ENCODE measurements around the gene BBC3. TPM values are rescaled to one million over a fixed set of nuclear protein-coding genes. Genes with fewer than 3 reads are reported as not detected.
"Not testable (repeated sequence)": the region's sequence is repeated elsewhere in the genome, so short reads cannot be mapped to it uniquely, and the experiment has no call there.

Gene BBC3
- total RNA-seq, 1 experiment from 2014 or later: 4.0 TPM

DNA sequence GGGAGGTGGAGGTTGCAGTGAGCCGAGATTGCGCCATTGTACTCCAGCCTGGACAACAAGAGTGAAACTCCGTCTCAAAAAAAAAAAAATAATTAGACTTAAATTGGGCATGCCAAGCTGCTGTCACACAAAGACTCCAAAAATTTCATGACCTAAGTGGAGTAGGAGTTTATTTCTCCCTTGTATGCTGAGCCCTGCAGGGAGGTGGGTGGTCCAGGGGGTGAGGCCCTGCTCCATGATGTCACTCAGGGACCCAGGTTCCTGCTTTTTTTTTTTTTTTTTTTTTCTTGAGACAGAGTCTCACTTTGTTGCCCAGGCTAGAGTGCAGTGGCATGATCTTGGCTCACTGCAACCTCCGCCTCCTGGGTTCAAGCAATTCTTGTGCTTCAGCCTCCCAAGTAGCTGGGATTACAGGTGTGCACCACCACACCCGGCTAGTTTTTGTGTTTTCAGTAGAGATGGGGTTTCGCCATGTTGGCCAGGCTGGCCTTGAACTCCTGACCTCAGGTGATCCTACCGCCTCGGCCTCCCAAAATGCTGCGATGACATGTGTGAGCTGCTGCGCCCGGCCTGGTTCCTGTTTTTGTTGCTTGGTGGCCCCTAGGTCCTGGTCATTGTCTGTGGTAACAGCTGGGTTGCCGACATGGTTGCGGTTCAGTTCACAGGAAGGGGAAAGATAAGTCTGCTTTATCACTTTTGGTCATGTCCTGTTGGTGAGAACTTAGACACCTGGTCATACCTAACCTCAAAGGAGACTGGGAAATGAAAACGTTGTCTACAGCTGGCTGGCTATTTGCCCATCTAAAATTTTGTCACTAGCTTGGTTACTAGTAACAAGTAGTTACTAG lies 31.2 kb upstream of the BBC3 start:
- H3K36me3 ChIP-seq (ENCODE audit: insufficient read depth, low read length); H3K27ac ChIP-seq (ENCODE audit: low read length); H4K20me1 ChIP-seq (ENCODE audit: insufficient read depth, low read depth, low read length); H3K9me2 ChIP-seq (replicated peaks; ENCODE audit: insufficient read depth, low read length); DNase-seq; H3K9me3 ChIP-seq (ENCODE audit: low read length); H3K4me2 ChIP-seq (ENCODE audit: low read depth, low read length, poor library complexity, severe bottlenecking); H3K4me3 ChIP-seq (ENCODE audit: low read length); H3K9ac ChIP-seq (ENCODE audit: low read length); H3K27me3 ChIP-seq (ENCODE audit: low read length); H2AFZ ChIP-seq (ENCODE audit: low read length): not testable (repeated sequence)
- H3K4me1 ChIP-seq (ENCODE audit: low read length): peaks cover 10% of the 10 kb centered on the region
- H3K79me2 ChIP-seq (ENCODE audit: low read length): peaks cover 14% of the 10 kb centered on the region

DNA sequence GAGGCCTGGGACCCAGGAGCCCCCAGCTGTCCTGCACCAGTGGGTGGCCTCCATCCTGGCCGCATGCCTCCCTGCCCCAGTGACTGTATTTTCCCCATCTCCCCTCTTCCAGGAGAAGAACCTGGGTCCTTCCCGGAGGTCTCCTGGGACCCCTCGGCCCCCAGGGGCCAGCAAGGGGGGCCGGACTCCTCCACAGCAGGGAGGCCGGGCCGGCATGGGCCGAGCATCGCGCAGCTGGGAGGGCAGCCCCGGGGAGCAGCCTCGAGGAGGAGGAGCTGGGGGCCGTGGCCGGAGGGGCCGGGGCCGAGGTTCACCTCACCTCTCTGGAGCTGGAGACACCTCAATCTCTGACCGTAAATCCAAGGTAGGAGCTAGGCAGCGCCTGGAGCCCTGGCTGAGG lies 29.5 kb upstream of the BBC3 start:
- Histone ChIP-seq H3K79me2 (ENCODE audit: low read length) (peaks cover 14% of the 10 kb centered on the region), H2AFZ (ENCODE audit: low read length) (no peak overlapping the region), H3K27ac (ENCODE audit: low read length) (no peak overlapping the region), H3K9me3 (ENCODE audit: low read length) (no peaks in the 10 kb centered on the region), H4K20me1 (ENCODE audit: insufficient read depth, low read depth, low read length) (0 out of 2 replicates have a peak, but pooled peaks cover 4% of the 10 kb centered on the region), H3K9ac (ENCODE audit: low read length) (no peak overlapping the region), H3K27me3 (ENCODE audit: low read length) (no peaks in the 10 kb centered on the region), H3K4me1 (ENCODE audit: low read length) (peaks cover 16% of the 10 kb centered on the region), H3K4me3 (ENCODE audit: low read length) (no peak overlapping the region), H3K4me2 (ENCODE audit: low read depth, low read length, poor library complexity, severe bottlenecking) (no peak overlapping the region), H3K9me2 (replicated peaks; ENCODE audit: insufficient read depth, low read length) (no peaks in the 10 kb centered on the region), H3K36me3 (ENCODE audit: insufficient read depth, low read length) (no peaks in the 10 kb centered on the region)
- no peak for DNase-seq

DNA sequence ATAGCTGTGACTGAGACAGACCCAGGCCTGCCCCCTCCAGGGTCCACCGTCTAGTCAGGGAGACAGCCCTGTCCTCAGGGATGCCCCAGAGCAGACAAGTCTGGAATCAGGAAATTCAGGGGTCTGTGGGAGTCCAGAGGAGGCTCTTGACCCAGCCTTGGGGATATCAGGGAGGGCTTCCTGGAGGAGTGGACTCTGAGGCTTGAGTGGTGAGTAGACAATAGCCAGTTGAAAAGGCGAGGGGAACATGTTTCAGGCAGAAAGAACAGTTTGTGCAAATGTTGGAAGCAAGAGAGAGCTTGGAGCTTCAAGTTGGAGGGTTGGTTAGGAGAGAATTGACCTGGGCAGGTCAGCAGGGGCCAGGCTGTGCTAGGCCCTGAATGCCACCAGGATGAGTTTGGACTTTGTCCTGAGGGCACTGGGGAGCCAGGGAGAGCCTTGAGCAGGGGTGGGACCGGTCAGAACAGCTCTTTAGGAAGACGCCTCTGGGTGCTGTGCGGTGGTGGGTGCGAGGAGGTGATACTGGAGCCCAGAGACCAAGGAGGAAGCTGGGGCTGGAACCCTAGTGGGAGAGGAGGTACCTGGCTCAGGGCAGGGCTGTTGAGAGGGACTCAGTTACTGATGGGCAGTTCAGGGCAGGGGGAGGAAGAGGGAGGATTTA lies 28.0 kb upstream of the BBC3 start:
- H3K4me2 ChIP-seq (ENCODE audit: low read depth, low read length, poor library complexity, severe bottlenecking): no peak overlapping the region
- H3K36me3 ChIP-seq (ENCODE audit: insufficient read depth, low read length): no peaks in the 10 kb centered on the region

DNA sequence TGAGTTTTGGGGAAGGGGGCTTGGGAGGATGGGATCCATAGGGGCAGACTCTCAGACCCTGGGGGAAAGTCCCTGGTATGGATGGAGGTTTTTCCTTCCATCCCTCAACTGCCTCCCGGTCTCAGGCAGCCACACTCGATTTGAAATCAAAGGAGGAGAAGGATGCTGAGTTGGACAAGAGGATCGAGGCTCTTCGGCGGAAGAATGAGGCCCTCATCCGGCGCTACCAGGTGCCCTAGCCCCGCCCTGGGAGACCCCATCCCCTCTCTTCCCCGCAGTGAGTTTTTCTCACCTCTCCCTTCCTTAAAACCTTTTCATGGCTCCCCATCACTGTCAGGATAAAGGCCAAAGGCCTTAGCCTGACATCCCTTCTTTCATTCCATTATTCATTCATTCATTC lies 27.4 kb upstream of the BBC3 start:
- no peaks in the 10 kb centered on the region for H3K9me2 ChIP-seq (replicated peaks; ENCODE audit: insufficient read depth, low read length)
- 0 out of 2 replicates have a peak, but pooled peaks cover 4% of the 10 kb centered on the region for H4K20me1 ChIP-seq (ENCODE audit: insufficient read depth, low read depth, low read length)
- no peaks in the 10 kb centered on the region for H3K9me3 ChIP-seq (ENCODE audit: low read length)
- DNase-seq: no peak
- H3K9ac ChIP-seq (ENCODE audit: low read length): peak overlapping the region; percentile 70; the same call in 1 of the 2 replicates
- H3K27me3 ChIP-seq (ENCODE audit: low read length): no peaks in the 10 kb centered on the region
- H3K36me3 ChIP-seq (ENCODE audit: insufficient read depth, low read length): no peaks in the 10 kb centered on the region
- peaks cover 14% of the 10 kb centered on the region for H3K79me2 ChIP-seq (ENCODE audit: low read length)
- no peak overlapping the region for H2AFZ ChIP-seq (ENCODE audit: low read length)
- H3K27ac ChIP-seq (ENCODE audit: low read length): no peak overlapping the region
- peak overlapping the region; percentile 83 for H3K4me2 ChIP-seq (ENCODE audit: low read depth, low read length, poor library complexity, severe bottlenecking)
- 0 out of 2 replicates have a peak overlapping the region, but pooled peaks have one; percentile 74 for H3K4me3 ChIP-seq (ENCODE audit: low read length)
- H3K4me1 ChIP-seq (ENCODE audit: low read length): peaks cover 16% of the 10 kb centered on the region

More for the DNA sequence above, 28.0 kb upstream of the BBC3 start:
- Histone ChIP-seq H4K20me1 (ENCODE audit: insufficient read depth, low read depth, low read length) (0 out of 2 replicates have a peak, but pooled peaks cover 4% of the 10 kb centered on the region), H3K9me2 (replicated peaks; ENCODE audit: insufficient read depth, low read length) (no peaks in the 10 kb centered on the region), H3K4me1 (ENCODE audit: low read length) (peaks cover 16% of the 10 kb centered on the region), H2AFZ (ENCODE audit: low read length) (no peak overlapping the region), H3K4me3 (ENCODE audit: low read length) (no peak overlapping the region), H3K9ac (ENCODE audit: low read length) (no peak overlapping the region), H3K79me2 (ENCODE audit: low read length) (peaks cover 14% of the 10 kb centered on the region), H3K27ac (ENCODE audit: low read length) (no peak overlapping the region), H3K9me3 (ENCODE audit: low read length) (no peaks in the 10 kb centered on the region), H3K27me3 (ENCODE audit: low read length) (no peaks in the 10 kb centered on the region)
- no peak for DNase-seq

DNA sequence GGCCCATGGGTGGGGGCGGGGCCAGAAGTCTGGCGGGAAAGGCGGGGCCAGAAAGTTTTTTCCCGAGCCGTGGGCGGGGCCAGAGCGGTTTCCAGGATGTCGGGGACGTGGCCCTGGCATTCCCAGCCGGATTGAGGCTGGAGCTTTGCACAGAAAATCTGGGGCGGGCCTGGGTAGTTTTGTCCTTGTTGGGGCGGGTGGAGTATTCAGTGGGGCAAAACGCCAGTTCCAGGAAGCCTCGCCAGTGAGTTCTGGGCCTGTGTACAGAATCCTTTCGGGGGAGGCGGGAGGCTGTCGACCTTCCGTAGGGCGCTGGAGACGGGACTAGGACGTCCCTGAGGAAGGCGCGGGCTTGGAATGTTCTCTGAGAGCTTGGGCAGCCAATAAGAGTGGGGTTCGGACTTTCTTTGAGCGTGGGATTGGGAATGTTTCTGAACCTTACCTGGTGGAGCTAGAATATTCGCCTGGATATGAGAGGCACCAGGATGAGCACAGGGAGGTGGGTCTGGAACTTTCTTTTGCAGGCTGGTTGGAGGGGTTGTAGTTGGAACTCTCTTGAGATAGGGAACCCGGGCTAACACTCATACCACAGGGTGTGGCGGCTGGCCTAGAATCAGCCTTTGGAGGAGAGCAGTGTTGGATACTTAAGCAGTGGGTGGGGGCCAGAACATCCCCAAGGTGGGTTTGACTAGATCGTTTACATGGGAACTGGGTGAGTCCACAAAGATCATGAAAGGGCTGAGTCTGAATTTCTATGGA lies 26.6 kb upstream of the BBC3 start:
- H3K4me1 ChIP-seq (ENCODE audit: low read length): peaks cover 16% of the 10 kb centered on the region
- no peaks in the 10 kb centered on the region for H3K9me2 ChIP-seq (replicated peaks; ENCODE audit: insufficient read depth, low read length)
- H3K4me3 ChIP-seq (ENCODE audit: low read length): peak overlapping the region; percentile 74
- H3K79me2 ChIP-seq (ENCODE audit: low read length): peaks cover 14% of the 10 kb centered on the region
- peak overlapping the region; percentile 70 for H3K9ac ChIP-seq (ENCODE audit: low read length)
- H3K4me2 ChIP-seq (ENCODE audit: low read depth, low read length, poor library complexity, severe bottlenecking): peak overlapping the region; percentile 83
- H3K27me3 ChIP-seq (ENCODE audit: low read length): no peaks in the 10 kb centered on the region
- H3K9me3 ChIP-seq (ENCODE audit: low read length): no peaks in the 10 kb centered on the region
- no peaks in the 10 kb centered on the region for H3K36me3 ChIP-seq (ENCODE audit: insufficient read depth, low read length)
- H4K20me1 ChIP-seq (ENCODE audit: insufficient read depth, low read depth, low read length): 0 out of 2 replicates have a peak, but pooled peaks cover 4% of the 10 kb centered on the region
- H2AFZ ChIP-seq (ENCODE audit: low read length): 0 out of 2 replicates have a peak overlapping the region, but pooled peaks have one; percentile 10
- DNase-seq: no peak
- no peak overlapping the region; the same call in 1 of the 2 replicates for H3K27ac ChIP-seq (ENCODE audit: low read length)

DNA sequence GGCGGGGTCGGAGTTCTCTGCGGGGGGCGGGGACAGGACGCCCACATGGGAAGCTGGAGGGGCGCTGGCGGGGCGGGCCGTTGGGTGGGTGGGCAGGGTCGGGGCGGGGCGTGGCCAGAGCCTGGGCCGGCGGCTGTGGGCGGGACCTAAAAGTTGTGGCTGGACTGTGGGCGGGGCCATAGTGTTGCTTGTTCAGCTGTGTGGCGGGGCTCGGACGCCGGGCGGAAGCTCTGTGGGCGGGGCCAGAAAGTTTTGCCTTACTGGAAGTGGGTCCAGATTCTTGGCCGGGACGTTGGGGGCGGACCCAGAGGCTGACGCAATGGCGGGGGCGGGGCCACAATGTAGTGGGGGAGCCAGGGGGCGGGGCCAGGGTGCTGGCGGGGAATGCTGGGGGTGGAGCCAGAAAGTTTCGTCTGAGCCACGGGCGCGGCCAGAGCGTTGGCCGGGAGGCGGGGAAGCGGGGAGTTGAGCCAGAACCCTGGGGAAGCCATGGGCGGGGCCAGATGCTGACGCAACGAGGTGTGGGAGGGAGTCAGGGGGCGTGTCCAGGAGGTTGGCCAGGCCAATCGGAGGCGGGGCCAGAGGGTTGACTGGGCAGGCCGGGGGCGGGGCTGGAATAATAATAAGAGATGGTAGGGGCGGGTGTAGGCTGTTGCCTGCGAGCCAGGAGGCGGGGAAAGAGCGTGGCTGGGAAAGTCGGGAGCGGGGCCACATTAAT lies 25.9 kb upstream of the BBC3 start:
- H3K27ac ChIP-seq (ENCODE audit: low read length): no peak overlapping the region
- DNase-seq: peak; percentile 100
- H3K36me3 ChIP-seq (ENCODE audit: insufficient read depth, low read length): no peaks in the 10 kb centered on the region
- H3K9ac ChIP-seq (ENCODE audit: low read length): peak overlapping the region; percentile 77
- H3K4me3 ChIP-seq (ENCODE audit: low read length): peak overlapping the region; percentile 74
- no peaks in the 10 kb centered on the region for H3K9me2 ChIP-seq (replicated peaks; ENCODE audit: insufficient read depth, low read length)
- no peaks in the 10 kb centered on the region for H3K27me3 ChIP-seq (ENCODE audit: low read length)
- H3K9me3 ChIP-seq (ENCODE audit: low read length): no peaks in the 10 kb centered on the region
- H3K4me2 ChIP-seq (ENCODE audit: low read depth, low read length, poor library complexity, severe bottlenecking): peak overlapping the region; percentile 83
- H3K79me2 ChIP-seq (ENCODE audit: low read length): peaks cover 14% of the 10 kb centered on the region
- H3K4me1 ChIP-seq (ENCODE audit: low read length): peaks cover 16% of the 10 kb centered on the region
- H4K20me1 ChIP-seq (ENCODE audit: insufficient read depth, low read depth, low read length): 0 out of 2 replicates have a peak, but pooled peaks cover 4% of the 10 kb centered on the region
- H2AFZ ChIP-seq (ENCODE audit: low read length): no peak overlapping the region

DNA sequence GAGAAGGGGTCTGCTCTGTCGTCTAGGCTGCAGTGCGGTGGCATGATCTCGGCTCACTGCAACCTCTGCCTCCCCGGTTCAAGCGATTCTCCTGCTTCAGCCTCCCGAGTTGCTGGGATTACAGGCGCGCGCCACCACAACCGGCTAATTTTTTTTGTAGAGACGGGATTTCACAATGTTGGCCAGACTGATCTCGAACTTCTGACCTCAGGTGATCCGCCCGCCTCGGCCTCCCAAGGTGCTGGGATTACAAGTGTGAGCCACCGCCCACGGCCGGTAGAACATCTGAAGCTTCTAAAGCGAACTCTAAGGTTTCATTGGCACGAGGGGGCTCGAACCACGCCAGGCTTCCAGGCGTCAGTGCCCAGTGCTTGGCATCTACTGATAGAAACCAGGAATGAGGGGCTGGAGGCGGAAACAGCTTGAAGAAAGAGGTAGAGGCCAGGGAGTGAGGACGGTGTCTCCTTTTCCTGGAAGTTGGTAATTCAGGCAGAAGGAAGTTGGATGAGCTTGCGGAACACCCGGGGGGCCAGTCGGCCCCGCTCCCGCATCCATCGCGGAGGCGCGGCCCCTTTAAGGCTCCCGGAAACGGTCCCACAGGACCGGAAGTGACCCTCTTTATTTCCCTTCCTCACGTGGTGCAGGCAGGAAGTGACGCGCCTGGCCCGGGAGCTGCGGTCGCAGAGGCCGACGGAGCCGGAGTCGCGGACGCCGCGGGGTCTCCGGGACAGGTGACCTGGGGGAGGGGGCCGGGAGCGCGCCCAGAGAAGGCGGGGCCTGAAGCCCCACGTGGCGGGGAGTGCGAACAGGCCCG lies 25.1 kb upstream of the BBC3 start, which contains the start of gene CCDC9:
TSS of gene CCDC9 (plus strand) at position 647 of the 814 bp plus-strand sequence. CDS start 1,876 bp downstream, outside the sequence.
- Histone ChIP-seq H3K36me3 (ENCODE audit: insufficient read depth, low read length) (no peaks in the 10 kb centered on the region), H3K9me2 (replicated peaks; ENCODE audit: insufficient read depth, low read length) (no peaks in the 10 kb centered on the region), H3K9ac (ENCODE audit: low read length) (peak within 1 kb of the TSS; percentile 77), H3K4me3 (ENCODE audit: low read length) (peak within 1 kb of the TSS; percentile 74), H3K27me3 (ENCODE audit: low read length) (no peaks in the 10 kb centered on the region), H4K20me1 (ENCODE audit: insufficient read depth, low read depth, low read length) (0 out of 2 replicates have a peak, but pooled peaks cover 4% of the 10 kb centered on the region), H3K4me1 (ENCODE audit: low read length) (peaks cover 16% of the 10 kb centered on the region), H2AFZ (ENCODE audit: low read length) (peak within 1 kb of the TSS; percentile 57), H3K79me2 (ENCODE audit: low read length) (peaks cover 14% of the 10 kb centered on the region), H3K27ac (ENCODE audit: low read length) (peak within 1 kb of the TSS; percentile 13; the same call in 1 of the 2 replicates), H3K9me3 (ENCODE audit: low read length) (no peaks in the 10 kb centered on the region), H3K4me2 (ENCODE audit: low read depth, low read length, poor library complexity, severe bottlenecking) (peak within 1 kb of the TSS; percentile 83)
- DNase-seq: peak; percentile 99

Measured in Karpas-422 (cell line).